Measurements from ENCODE around the gene VTI1A.
"Not testable (repeated sequence)": the region's sequence is repeated elsewhere in the genome, so short reads cannot be mapped to it uniquely, and the experiment has no call there.

Gene VTI1A

GRCh38 chr10:112552593-112553110, 105.6 kb downstream of the VTI1A start:
- DNase-seq: no peak

GRCh38 chr10:112553315-112553714, 106.3 kb downstream of the VTI1A start:
- DNase-seq: no peak

DNA sequence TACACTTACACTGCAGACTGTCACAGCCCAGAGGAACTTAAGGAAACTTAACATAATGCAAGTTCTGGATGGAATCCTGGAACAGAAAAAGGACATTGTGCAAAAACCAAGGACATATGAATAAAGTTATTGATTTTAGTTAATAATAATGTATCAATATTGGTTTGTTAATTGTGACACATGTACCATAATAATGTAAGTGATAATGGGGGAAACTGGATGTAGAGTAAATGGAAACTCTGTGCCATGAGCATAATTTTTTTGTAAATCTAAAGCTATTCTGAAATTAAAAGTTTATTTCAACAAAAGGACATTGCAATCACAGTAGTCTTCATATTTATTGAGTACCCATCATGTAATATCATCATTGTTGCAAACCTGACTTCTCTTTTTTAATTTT, 107.2 kb downstream of the VTI1A start:
- DNase-seq: no peak

GRCh38 chr10:112557197-112557596, 110.2 kb downstream of the VTI1A start:
- no peak for DNase-seq

GRCh38 chr10:112558476-112559142, 111.6 kb downstream of the VTI1A start:
- DNase-seq: no peak

DNA sequence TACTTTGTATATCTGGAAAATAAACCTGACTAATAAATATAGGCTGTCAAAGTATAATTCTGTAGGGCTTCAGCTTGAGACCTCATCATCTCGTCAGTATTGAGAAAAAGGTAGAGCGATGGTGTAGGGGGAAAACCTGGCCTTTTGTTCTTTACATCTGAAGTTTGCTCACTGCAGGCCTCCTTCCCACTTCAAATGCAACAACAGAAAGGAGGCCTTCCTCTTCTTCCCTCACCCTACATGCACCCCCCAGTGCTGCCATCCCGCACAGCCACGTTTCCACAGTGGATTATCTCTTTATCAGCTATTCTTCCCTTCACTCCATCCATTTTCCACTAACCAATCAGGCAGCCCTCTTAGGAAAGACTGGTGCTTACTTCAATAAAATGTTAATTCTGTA, 112.3 kb downstream of the VTI1A start:
- no peak for DNase-seq

DNA sequence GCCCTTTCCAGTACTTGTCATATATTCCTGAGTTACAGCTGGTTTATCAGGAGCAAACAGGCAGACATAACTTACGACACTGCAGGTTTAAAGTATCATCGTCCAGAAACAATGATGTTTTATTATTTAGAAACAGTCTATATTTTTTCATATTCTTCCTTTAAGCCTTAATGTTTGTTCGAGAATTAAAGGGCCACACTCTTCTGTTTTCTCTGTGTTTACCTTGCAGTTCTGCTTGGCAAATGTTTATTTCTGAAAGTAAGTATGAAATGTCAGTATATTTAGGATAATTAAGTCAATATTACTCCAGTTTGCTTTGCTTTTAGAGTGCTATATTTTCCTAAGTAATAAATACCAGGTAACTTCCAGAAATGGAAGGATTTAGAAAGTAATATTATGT, 115.1 kb downstream of the VTI1A start:
- no peak for DNase-seq

- DNase-seq: no peak
Observed at GRCh38 chr10:112562809-112563663, 116.0 kb downstream of the VTI1A start.

DNA sequence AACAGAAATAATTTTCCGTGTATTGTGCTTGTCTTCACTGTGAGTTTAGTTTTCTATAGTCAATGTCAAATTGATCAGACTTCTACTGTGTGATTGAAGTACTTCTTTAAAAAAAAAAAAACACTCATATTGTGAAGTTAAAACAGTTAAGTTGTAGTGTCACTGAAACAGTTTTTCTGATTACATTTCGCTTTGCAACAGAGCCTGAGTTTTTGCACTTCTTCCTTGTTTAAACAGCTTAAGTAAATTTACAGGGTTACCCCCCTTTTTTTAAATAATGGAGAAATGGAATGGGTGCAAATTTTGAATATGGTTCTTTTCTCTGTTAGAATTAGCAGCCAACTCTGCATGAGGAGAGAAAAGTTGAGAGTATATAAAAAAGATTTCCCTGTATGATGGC, 117.3 kb downstream of the VTI1A start:
- no peak for DNase-seq

- DNase-seq: peak; percentile 72
Observed at GRCh38 chr10:112565434-112566053, 118.5 kb downstream of the VTI1A start.

GRCh38 chr10:112570585-112570984, 123.6 kb downstream of the VTI1A start:
- no peak for DNase-seq

DNA sequence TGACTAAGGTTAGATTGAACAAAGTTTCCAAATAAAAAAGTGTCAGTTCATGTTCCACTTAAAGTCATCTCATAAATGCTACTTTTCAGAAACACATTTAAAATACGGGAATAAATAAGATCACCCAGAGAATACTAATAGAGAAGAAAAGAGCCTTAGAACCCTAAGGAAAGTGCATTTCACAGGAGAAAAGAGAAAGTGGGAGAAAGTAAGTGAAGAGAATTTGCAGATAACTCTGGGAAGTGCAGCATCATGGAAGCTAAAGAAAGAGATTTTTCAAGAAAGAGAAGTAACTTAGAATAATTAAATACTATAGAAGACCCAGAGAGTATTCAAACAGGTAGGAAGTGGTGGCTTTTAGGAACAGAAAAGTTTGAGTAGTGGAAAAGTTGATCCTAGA, 132.6 kb downstream of the VTI1A start:
- no peak for DNase-seq

- DNase-seq: no peak
Observed at GRCh38 chr10:112580267-112580666, 133.3 kb downstream of the VTI1A start.

- no peak for DNase-seq
Observed at GRCh38 chr10:112581921-112582320, 134.9 kb downstream of the VTI1A start.

DNA sequence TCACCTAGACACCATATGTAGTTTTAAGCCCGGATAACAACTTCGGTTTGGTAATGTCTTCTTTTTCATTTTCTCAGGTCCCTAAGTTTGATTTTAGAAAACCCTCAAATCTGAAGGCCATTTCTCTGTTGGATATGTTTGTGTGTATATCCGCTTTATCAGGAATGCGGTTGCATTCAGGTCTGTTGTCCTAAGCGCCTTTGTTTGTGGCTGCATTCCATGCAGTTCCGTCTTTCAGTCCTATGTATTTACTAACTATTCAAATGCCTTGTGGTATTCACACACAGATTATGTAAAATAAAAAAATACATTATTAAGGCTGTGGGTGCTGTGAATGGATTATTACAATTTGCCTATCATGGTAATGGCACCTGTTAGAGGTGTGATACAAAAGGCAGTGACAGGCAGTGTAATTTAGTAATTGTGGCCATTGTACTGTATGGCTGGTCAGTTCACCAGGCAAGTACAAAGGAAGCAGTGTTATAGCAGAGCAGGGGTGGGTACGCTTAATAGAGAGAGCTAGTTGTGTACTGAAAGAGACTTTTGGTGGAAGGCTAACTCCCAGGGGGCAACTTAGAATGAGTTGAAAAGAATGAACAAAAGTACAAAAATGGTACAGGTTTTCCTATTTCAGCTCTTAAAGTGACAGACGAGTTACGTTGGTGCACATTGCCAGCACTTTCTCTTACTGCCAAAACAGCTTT, 136.4 kb downstream of the VTI1A start:
- DNase-seq: no peak

- DNase-seq: peak; percentile 60
Observed at GRCh38 chr10:112584276-112584675, 137.3 kb downstream of the VTI1A start.

DNA sequence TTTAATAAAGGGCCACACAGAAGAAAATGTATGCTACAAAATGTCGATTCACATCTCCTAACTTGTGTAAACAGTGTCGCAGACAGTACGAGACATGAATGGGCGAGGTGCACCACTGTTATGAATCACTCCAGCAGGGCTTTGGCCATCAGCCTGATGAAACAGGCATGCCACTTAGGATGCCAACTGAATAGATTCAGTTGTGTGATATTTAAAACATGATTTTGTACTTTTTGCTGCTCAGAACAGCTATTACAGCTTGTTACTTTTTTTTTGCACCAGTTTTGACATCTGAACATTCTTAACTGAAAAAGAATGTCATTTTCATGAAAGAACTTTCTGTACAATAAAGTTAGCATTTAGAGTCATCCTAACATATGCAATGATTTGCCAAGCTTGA, 138.1 kb downstream of the VTI1A start:
- peak; percentile 45 for DNase-seq

- no peak for DNase-seq
Observed at GRCh38 chr10:112585960-112586359, 138.9 kb downstream of the VTI1A start.

- DNase-seq: peak; percentile 10
Observed at GRCh38 chr10:112587729-112588128, 140.7 kb downstream of the VTI1A start.

DNA sequence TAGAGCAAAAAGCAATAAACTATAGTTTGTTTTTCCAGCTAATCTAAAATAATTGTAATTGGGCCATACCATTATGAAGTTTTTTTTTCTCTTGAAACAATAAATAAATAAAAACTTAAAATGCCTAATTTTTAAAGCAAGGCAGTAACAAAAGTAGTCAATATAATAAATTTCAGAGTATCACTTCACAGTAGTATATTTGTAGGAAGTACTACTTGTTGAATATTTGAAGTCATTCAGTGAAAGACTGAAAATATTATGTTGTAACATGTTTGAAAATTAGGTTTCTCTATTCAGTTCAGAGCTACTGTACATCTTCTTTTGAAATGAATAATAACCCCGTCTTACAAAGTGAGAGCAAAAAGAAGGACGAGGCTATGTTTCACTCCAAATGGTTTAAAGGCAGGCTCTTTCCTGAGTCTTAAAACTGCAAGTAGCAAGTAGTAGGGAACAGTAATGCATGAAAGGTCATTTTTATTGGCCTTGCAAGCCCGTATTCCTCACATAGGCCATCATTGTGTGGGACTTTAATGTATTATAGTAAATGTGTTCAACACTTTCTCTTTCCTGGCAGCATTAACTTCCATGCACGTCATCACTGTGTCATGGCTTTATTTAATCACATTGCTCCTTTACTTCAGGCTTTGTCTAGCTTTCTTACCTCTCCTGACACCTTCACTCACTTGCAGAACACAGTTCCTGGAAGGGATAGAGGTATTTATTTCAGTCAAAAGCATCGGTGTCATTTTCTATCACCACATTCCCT, 141.4 kb downstream of the VTI1A start:
- no peak for DNase-seq

- DNase-seq: no peak
Observed at GRCh38 chr10:112589081-112589480, 142.1 kb downstream of the VTI1A start.

DNA sequence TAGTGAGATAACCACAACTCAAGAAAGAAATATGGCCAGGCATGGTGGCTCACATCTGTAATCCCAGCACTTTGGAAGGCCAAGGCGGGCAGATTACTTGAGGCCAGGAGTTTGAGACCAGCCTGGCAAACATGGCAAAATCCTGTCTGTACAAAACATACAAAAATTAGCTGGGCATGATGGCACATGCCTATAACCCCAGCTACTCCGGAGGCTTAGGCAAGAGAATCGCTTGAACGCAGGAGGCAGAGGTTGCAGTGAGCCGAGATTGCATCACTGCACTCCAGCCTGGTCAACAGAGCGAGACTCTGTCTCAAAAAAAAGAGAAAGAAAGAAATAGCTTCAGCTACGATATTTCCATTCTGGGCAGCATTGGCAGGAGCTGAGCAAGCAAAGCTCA, 143.8 kb downstream of the VTI1A start:
- DNase-seq: not testable (repeated sequence)

Data from EL (cell line).